ENCODE data around the gene TINAG.

Gene TINAG

GRCh38 chr6:54284161-54284860 is 23.9 kb upstream of the TINAG start:
- TF ChIP-seq Cebpa-rat (IDR thresholded peaks at IDR 0.05): no peak
- no peak overlapping the region for H3K27ac ChIP-seq
- H3K4me3 ChIP-seq: no peak overlapping the region
- no peak overlapping the region for H3K4me2 ChIP-seq
- no peaks in the 10 kb centered on the region for H3K27me3 ChIP-seq
- no peaks in the 10 kb centered on the region for H3K4me1 ChIP-seq
- no peak overlapping the region for H3K9ac ChIP-seq
- H3K36me3 ChIP-seq: no peaks in the 10 kb centered on the region
- no peaks in the 10 kb centered on the region for H4K20me1 ChIP-seq
- H3K9me3 ChIP-seq: no peaks in the 10 kb centered on the region

- H3K27me3 ChIP-seq: no peaks in the 10 kb centered on the region
- no peaks in the 10 kb centered on the region for H3K4me1 ChIP-seq
- H3K4me3 ChIP-seq: no peak overlapping the region
- H4K20me1 ChIP-seq: no peaks in the 10 kb centered on the region
- H3K27ac ChIP-seq: no peak overlapping the region
- H3K36me3 ChIP-seq: no peaks in the 10 kb centered on the region
- H3K9ac ChIP-seq: no peak overlapping the region
- TF ChIP-seq Cebpa-rat (IDR thresholded peaks at IDR 0.05): no peak
- H3K9me3 ChIP-seq: no peaks in the 10 kb centered on the region
- H3K4me2 ChIP-seq: no peak overlapping the region
Observed at GRCh38 chr6:54285595-54285994, 22.6 kb upstream of the TINAG start.

GRCh38 chr6:54286141-54286540 is 22.1 kb upstream of the TINAG start:
- H3K4me1 ChIP-seq: no peaks in the 10 kb centered on the region
- H3K36me3 ChIP-seq: no peaks in the 10 kb centered on the region
- no peak overlapping the region for H3K4me3 ChIP-seq
- no peak overlapping the region for H3K4me2 ChIP-seq
- no peaks in the 10 kb centered on the region for H3K9me3 ChIP-seq
- no peak overlapping the region for H3K9ac ChIP-seq
- no peaks in the 10 kb centered on the region for H3K27me3 ChIP-seq
- TF ChIP-seq Cebpa-rat (IDR thresholded peaks at IDR 0.05): no peak
- H4K20me1 ChIP-seq: no peaks in the 10 kb centered on the region
- H3K27ac ChIP-seq: no peak overlapping the region

GRCh38 chr6:54288474-54288873 is 19.8 kb upstream of the TINAG start:
- Histone ChIP-seq H3K27ac (no peak overlapping the region), H3K9ac (no peak overlapping the region), H3K27me3 (no peaks in the 10 kb centered on the region), H3K4me1 (no peaks in the 10 kb centered on the region), H3K9me3 (no peaks in the 10 kb centered on the region), H3K4me2 (no peak overlapping the region), H3K4me3 (no peak overlapping the region), H3K36me3 (no peaks in the 10 kb centered on the region), H4K20me1 (no peaks in the 10 kb centered on the region)
- no peak for TF ChIP-seq Cebpa-rat (IDR thresholded peaks at IDR 0.05)

GRCh38 chr6:54289426-54289825 is 18.8 kb upstream of the TINAG start:
- Histone ChIP-seq H3K9me3 (no peaks in the 10 kb centered on the region), H4K20me1 (no peaks in the 10 kb centered on the region), H3K4me3 (no peak overlapping the region)

GRCh38 chr6:54291146-54291545 is 17.1 kb upstream of the TINAG start:
- Histone ChIP-seq H3K4me1 (no peaks in the 10 kb centered on the region), H3K4me3 (no peak overlapping the region), H3K27me3 (no peaks in the 10 kb centered on the region), H4K20me1 (no peaks in the 10 kb centered on the region), H3K9me3 (no peaks in the 10 kb centered on the region), H3K4me2 (no peak overlapping the region), H3K27ac (no peak overlapping the region), H3K9ac (no peak overlapping the region), H3K36me3 (no peaks in the 10 kb centered on the region)
- TF ChIP-seq Cebpa-rat (IDR thresholded peaks at IDR 0.05): no peak

More at GRCh38 chr6:54289426-54289825, 18.8 kb upstream of the TINAG start:
- no peak for TF ChIP-seq Cebpa-rat (IDR thresholded peaks at IDR 0.05)
- Histone ChIP-seq H3K4me1 (no peaks in the 10 kb centered on the region), H3K36me3 (no peaks in the 10 kb centered on the region), H3K9ac (no peak overlapping the region), H3K27me3 (no peaks in the 10 kb centered on the region), H3K27ac (no peak overlapping the region), H3K4me2 (no peak overlapping the region)

- Histone ChIP-seq H3K4me3 (no peak overlapping the region), H3K9ac (no peak overlapping the region), H3K27ac (no peak overlapping the region), H4K20me1 (no peaks in the 10 kb centered on the region), H3K36me3 (no peaks in the 10 kb centered on the region), H3K27me3 (no peaks in the 10 kb centered on the region), H3K4me1 (no peaks in the 10 kb centered on the region), H3K9me3 (no peaks in the 10 kb centered on the region), H3K4me2 (no peak overlapping the region)
- TF ChIP-seq Cebpa-rat (IDR thresholded peaks at IDR 0.05): no peak
Observed at GRCh38 chr6:54291738-54292137, 16.5 kb upstream of the TINAG start.

GRCh38 chr6:54294965-54295532 is 13.2 kb upstream of the TINAG start:
- Histone ChIP-seq H3K27me3 (no peaks in the 10 kb centered on the region), H3K9me3 (no peaks in the 10 kb centered on the region), H3K4me1 (no peaks in the 10 kb centered on the region), H3K36me3 (no peaks in the 10 kb centered on the region), H3K4me3 (no peak overlapping the region), H3K9ac (no peak overlapping the region), H3K27ac (no peak overlapping the region), H3K4me2 (no peak overlapping the region), H4K20me1 (no peaks in the 10 kb centered on the region)
- no peak for TF ChIP-seq Cebpa-rat (IDR thresholded peaks at IDR 0.05)

GRCh38 chr6:54299542-54300269 is 8.5 kb upstream of the TINAG start:
- Histone ChIP-seq H3K4me3 (no peak overlapping the region), H3K9ac (no peak overlapping the region), H3K4me2 (no peak overlapping the region), H3K27ac (no peak overlapping the region), H3K4me1 (no peaks in the 10 kb centered on the region), H3K9me3 (no peaks in the 10 kb centered on the region), H4K20me1 (no peaks in the 10 kb centered on the region), H3K27me3 (no peaks in the 10 kb centered on the region), H3K36me3 (no peaks in the 10 kb centered on the region)
- no peak for TF ChIP-seq Cebpa-rat (IDR thresholded peaks at IDR 0.05)

GRCh38 chr6:54301770-54302169 is 6.5 kb upstream of the TINAG start:
- no peak for TF ChIP-seq Cebpa-rat (IDR thresholded peaks at IDR 0.05)
- no peak overlapping the region for H3K4me2 ChIP-seq
- H4K20me1 ChIP-seq: no peaks in the 10 kb centered on the region
- H3K36me3 ChIP-seq: no peaks in the 10 kb centered on the region
- H3K27ac ChIP-seq: no peak overlapping the region
- H3K27me3 ChIP-seq: no peaks in the 10 kb centered on the region
- no peaks in the 10 kb centered on the region for H3K9me3 ChIP-seq
- H3K4me3 ChIP-seq: no peak overlapping the region
- no peaks in the 10 kb centered on the region for H3K4me1 ChIP-seq
- H3K9ac ChIP-seq: no peak overlapping the region
